HG02610 (cell line): ENCODE results near the gene IFITM2.
"Not testable (repeated sequence)": the region's sequence is repeated elsewhere in the genome, so short reads cannot be mapped to it uniquely, and the experiment has no call there.

Experiments used
- ATAC-seq: cut with Tn5 transposase; IDR thresholded peaks from one replicate; pipeline ENCODE4 v1.9.1; 2021; ENCODE audit warnings: mild to moderate bottlenecking, moderate library complexity; ENCODE audit not compliant: unreplicated experiment

The IFITM2 gene

DNA sequence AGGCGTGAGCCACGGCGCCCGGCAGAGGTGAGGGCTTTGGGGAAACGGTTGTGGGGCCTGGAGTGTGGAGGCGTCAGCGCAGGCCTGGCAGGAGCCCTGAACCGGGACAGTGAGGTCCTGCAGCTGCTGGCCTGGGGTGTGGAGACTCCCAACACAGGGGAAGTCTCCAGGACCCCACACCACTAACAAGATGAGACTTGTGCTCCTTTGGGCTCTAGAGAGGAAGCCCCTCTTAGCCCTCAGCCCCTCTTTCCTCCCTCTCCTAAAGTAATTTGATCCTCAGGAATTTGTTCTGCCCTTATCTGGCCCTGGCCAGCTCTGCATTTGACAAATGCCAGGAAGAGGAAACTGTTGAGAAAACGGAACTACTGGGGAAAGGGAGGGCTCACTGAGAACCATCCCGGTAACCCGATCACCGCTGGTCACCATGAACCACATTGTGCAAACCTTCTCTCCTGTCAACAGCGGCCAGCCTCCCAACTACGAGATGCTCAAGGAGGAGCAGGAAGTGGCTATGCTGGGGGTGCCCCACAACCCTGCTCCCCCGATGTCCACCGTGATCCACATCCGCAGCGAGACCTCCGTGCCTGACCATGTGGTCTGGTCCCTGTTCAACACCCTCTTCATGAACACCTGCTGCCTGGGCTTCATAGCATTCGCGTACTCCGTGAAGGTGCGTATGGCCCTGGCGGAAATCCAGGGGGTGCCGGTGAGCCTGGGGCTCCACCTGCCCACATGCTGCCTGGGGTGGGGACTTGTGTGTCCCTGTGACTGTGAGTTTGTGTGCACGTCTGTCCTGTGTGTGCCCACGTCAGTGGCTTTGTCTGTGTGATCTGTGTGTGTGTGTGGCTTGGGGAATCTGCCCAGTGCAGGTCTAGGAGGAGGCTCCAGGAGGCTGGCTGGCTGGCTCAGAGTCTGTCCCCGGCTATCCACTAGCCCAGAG lies at the start of gene IFITM2:
Gene IFITM2, plus strand, starts transcription at position 51 of the 943 bp plus-strand sequence. Its CDS starts 377 bp downstream, at position 428.
- ATAC-seq = not testable (repeated sequence)

DNA sequence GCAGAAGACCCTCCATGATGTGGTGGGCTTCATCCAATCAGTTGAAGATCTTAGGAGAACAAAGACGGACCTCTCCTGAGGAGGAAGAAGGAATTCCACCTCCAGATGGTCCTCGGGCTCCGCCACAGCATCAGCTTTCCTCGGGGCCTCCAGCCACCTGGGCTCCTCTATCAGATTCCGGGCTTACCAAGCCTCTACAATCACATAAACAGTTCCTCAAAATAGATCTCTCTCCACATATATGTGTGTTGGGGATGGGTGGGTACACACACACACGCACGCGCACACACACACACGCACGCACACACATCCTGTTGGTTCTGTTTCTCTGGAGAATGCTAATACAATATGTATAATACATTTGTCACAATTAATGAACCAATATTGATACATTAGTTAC lies 48.2 kb upstream of the IFITM2 start:
- ATAC-seq = no peak

DNA sequence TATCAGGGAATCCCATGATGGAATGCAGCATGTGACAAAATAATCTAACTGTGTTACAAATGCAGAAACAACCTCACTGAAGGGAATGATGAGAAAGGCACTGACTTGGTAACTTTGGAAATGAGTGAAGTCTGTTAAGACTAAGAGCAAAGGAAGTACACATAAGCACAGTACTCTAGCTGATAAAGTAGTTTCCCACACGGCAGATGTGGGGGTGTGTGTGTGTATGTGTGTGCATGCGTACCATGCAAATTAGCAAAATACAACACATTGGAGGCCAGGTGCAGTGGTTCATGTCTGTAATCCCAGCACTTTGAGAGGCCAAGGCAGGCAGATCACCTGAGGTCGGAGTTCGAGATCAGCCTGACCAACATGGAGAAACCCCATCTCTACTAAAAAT lies 46.0 kb upstream of the IFITM2 start:
- no peak for ATAC-seq

DNA sequence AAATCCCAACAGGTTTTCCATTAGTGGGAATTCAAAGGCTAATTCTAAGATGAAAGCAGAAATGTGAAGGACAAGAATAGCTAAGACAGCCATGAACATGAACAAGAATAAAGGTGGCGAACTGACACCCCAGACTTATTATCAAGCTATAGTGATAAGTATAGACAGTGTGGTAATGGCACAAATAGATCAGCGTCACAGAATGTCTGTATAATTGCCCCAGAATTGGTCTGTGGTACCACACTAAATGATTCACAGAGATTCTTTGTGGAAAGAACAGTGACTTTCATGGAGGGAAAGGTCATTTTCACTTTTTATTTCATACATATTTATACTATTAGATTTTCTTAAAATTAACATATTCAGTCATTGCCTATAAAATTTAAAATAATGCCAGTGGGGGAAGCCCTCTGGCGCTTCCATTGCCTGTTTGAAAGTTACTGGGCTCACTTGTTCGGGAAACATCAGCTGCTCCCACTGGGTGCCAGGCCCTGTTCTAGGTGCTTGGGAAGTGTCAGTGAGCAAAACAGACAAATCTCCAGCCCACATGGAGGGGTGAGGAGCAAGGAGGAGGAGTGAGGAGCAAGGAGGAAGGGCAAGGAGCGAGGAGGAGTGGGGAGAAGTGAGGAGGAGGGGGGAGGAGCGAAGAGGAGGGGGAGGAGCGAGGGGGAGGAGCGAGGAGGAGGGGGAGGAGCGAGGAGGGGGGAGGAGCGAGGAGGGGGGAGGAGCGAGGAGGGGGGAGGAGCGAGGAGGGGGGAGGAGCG lies 40.8 kb upstream of the IFITM2 start:
- ATAC-seq = no peak

DNA sequence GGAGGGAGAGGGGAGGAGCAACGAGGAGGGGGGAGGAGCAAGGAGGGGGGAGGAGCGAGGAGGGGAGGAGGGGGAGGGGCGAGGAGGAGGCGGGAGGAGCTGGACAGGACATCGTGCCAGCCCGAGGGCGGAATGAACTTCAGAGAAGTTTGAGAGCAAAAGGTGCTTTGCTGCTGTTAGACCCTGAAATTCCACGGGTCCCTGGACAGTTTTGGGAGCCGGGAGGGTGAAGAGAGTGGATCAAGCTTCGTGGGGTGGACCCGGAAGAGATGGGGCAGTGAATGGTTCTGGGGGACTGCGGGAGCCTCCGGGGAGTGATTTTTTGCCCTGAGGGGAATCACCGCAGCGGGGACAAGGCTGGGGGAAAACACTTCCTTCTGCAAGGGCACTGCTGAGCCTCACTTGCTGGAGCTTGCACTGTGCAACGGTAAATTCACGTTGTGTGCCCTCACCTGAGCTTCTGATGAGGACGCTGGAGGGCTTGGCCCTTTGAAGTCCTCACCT lies 40.1 kb upstream of the IFITM2 start:
- no peak for ATAC-seq

DNA sequence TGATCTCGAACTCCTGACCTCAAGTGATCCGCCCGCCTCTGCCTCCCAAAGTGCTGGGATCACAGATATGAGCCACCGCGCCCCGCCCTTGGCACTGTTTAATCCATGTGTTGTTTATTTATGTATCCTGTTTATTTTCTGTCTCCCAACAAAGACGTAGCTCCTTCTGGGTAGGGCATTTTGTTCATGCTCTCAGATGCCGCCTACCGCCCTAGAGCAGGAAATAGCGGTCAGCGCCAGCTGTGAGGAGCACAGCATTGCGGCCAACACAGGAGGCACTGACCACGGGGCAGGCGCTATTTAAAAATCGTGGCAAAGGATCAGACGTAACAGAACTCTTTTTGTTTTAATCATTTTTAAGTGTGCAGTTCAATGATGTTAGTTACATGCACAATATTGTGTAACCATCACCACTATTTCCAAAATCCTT lies 38.9 kb upstream of the IFITM2 start:
- ATAC-seq = peak; percentile 35

DNA sequence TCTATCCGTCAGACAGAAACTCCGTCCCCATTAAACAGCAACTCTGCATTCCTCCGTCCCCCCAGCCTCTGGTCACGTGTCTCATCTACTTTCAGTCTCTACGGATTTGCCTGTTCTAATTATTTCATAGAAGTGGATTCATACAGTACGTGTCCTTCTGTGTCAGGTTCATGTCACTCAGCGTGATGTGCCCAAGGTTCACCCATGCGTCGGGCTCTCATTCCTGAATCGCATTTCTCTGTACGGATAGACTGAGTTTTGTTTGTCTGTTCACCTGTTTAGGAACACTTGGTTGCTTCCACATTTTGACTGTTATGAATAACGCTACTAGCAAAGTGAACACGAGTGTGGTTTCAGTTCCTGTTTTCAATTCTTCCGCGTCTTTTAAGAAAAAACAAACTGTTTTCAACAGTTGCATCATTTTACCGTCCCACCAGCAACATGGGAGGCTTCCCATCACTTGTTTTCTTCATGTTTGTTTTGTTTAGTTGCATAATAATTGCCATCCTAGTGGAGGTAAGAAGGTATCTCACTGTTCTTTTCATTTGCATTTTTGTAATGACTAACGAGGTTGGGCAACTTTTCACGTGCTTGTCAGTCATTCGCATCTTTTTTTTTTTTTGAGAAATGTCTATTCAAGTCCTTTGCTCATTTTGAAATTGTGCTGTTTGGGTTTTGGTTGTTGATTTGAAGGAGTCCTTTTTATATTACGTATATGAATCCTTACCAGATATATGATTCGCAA lies 38.3 kb upstream of the IFITM2 start:
- peak; percentile 65 for ATAC-seq

DNA sequence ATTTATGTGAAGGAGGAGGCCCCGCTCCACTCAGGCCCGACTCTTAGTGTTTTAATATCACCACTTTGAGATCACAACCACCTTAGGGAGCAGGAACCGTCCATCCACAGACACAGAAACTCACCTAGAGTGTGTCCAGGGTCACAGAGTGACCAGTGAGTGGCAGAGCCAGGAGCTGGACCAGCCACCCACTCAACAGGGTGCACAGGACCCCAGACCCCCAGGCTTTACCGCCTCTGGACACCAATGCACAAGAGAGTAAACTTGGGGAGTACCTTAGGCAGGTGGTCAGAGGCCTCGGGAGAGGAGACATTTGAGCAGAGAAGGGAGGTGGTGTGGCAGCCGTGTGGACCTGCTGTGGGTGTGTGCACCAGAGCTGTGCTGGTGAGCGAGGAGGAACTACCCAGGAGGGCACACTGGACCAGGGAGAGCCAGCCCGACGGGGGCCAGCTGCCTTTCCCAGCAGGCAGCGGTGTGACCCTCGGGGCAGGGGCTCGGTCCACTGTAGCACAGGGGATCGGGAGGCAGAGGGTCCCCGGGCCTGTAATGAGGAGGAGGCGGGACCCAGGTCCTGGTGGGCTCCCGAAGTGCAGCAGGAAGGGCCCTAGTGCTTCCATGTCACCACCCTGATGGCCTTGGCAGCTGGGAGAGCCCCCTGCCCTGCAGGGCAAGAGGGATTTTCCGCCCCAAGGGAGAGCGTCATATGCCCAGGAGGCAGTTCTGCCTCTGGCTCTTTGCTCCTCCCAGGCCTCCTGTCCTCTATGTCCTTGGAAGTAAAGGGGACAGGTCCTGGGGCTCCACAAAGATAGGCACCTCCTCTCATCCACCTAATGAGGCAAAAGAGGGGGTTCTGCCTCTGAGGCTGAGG lies 36.9 kb upstream of the IFITM2 start:
- no peak for ATAC-seq

DNA sequence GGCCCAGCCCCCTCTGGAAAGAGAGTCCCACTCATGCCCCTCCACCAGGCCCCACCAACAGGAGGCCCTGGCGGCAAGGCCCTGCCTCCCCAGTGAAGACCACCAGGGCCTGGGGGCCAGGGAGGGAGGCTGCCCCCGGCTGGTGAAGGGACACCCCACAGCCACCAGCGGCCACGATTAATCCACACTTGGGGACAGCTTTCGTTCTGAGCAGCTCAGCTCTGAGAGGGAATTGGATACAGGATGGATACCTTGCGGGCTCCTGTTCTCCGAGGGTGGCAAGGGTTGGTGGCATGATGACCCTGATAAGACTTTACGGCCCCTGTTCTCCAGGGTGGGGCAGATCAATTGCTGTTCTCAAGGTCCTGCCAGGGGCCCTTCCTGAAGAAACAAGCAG lies 36.3 kb upstream of the IFITM2 start:
- ATAC-seq = no peak

DNA sequence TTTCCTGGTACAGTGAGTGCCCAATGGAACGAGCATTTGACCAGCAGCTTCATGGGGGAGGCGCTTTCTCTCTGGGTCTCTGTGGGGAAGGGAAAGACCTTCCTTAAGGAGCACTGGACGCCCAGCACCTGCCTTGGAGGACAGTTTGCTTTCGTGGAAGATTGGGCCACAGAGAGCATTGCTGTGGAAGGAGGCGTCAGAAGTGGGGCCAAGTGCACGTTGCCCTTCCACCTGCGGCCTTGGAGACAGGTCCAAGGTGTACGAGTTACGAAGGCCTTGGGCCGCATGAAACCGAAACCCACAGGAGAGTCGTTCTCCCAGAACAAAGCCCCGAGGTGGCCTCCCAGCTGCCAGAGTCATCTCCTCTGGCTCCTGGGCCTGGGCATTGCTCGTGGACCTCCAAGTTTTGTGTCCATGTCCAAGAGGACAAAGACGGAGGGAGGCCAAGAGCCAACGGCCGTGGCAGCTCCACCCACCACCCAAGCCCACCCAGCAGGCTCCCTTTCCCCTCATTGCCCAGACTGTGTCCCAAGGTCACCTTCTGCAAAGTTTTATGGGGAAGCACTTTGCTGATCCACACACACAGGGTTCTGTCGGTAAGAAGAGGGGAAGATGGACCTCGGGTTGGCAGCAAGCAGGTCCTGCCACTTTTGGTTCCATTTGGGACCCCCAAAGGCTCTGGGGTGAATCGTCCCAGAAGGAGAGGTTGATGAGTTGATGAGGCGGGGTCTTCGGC lies 35.3 kb upstream of the IFITM2 start:
- ATAC-seq = no peak

DNA sequence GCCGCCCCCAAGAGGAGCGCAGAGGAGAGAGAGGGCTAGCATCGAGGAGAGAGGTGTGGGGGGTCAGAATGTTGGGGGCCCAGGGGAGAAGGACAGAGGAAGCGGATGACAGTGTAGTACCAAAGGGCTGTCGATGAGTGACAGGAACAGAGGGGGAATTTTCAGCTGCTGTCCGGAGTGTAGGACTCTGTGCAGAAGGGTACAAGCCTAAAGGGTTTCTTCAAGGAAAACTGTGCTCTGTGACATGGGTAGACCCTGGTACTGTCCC lies 34.8 kb upstream of the IFITM2 start:
- ATAC-seq = no peak

DNA sequence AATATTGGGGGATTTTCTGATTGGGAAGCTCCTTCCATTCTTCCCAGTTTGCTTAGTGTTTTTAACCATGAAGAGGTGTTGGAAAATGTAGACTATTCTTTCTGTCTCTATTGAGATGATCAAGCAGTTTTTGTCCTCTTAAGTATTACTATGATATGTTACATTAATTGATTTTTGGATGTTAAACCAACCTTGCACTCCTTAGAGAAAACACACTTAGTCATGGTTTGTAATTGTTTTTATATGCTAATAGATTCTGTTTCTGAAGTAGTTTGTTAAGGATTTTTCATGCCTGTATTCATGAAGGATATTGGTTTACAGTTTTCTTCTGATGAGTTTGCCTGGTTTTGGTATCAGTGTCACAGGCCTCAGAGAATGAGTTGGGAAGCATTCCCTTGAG lies 31.4 kb upstream of the IFITM2 start:
- ATAC-seq = no peak

DNA sequence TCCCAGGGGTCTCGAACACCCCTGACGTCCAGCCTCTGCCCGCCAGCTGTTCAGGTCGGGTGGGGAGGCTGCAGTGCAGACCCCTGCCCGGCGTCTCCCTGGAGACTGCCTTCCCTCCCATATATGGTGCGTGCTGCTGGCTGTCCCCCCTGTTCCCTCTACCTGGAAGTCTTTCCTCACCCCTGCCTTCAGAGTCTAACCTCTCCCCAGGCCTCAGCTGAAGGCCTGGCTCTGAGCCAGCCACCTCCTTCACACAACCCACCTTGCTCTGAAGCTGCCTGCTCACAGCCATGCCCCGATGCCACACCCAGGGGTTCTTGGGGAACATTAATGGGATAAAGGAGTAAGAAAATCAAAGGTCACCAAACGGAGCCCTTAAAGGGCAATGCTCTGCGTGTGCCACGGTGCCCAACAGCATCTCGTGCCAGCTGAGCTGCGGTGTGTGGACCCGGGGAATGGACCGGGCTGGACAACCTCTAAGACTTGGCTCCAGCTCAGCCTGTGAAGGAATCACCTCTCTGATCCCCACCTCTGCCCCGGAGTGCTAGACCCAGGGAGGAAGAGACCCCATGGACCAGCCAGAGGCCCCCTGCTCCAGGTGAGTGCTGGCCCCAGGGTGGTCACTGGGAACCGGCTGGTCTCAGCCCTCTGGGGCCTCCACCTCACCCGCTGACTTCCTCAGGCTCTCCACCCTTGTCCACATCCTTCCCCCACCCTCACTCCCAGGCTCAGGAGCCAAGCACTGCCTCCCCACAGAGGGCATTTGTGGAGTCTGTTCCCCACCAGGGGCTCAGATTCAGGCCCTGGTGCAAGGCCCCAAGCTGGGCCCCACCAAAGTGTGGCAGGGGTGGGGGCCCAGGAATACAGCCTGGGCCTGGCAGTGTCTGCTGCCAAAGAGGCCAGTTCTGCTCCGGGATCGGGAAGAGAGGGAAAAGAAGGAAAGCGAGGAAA lies 29.3 kb upstream of the IFITM2 start, which contains the start of gene NLRP6:
Gene NLRP6, plus strand, starts transcription at position 407 of the 951 bp plus-strand sequence. Its CDS starts 163 bp downstream, at position 570.
- ATAC-seq = no peak

DNA sequence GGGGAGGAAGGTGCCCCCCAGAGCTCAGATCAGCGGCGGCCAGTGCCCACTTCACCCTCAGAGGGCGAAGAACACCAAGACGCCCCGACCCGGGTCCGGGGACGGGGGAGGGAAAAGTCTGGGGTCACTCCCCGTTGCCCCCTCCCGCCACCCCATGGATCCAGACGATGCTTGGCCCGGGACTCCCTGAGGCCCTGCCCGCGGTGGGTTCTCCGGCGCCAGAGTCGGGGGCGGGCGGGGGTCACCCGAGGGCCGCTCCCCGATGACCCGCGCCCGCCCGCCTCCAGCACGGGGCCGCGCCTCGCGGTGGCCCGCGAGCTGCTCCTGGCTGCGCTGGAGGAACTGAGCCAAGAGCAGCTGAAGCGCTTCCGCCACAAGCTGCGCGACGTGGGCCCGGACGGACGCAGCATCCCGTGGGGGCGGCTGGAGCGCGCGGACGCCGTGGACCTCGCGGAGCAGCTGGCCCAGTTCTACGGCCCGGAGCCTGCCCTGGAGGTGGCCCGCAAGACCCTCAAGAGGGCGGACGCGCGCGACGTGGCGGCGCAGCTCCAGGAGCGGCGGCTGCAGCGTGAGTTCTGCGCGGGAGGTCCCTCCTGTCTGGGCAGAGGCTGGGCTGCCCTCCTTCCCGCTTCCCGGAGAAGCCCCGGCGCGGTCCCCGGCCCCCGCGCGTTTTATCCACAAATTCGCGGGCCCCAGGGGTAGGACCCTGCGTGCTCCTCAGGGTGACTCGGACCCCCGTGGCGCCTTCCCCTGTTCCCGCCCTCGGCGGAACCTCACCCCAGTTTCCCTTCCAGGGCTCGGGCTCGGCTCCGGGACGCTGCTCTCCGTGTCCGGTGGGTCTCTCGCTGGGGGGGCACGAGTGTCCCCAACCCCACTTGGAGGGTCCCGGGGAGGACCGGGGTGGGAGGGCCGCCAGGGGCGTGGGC lies 28.3 kb upstream of the IFITM2 start:
- ATAC-seq = no peak

DNA sequence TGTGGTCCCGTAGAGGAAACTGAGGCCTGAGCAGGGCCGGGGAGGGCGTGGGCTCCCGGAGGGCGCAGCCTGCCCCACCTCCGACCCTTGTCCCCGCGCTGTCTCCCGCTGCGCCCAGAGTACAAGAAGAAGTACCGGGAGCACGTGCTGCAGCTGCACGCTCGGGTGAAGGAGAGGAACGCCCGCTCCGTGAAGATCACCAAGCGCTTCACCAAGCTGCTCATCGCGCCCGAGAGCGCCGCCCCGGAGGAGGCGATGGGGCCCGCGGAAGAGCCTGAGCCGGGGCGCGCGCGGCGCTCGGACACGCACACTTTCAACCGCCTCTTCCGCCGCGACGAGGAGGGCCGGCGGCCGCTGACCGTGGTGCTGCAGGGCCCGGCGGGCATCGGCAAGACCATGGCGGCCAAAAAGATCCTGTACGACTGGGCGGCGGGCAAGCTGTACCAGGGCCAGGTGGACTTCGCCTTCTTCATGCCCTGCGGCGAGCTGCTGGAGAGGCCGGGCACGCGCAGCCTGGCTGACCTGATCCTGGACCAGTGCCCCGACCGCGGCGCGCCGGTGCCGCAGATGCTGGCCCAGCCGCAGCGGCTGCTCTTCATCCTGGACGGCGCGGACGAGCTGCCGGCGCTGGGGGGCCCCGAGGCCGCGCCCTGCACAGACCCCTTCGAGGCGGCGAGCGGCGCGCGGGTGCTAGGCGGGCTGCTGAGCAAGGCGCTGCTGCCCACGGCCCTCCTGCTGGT lies 27.5 kb upstream of the IFITM2 start:
- no peak for ATAC-seq

DNA sequence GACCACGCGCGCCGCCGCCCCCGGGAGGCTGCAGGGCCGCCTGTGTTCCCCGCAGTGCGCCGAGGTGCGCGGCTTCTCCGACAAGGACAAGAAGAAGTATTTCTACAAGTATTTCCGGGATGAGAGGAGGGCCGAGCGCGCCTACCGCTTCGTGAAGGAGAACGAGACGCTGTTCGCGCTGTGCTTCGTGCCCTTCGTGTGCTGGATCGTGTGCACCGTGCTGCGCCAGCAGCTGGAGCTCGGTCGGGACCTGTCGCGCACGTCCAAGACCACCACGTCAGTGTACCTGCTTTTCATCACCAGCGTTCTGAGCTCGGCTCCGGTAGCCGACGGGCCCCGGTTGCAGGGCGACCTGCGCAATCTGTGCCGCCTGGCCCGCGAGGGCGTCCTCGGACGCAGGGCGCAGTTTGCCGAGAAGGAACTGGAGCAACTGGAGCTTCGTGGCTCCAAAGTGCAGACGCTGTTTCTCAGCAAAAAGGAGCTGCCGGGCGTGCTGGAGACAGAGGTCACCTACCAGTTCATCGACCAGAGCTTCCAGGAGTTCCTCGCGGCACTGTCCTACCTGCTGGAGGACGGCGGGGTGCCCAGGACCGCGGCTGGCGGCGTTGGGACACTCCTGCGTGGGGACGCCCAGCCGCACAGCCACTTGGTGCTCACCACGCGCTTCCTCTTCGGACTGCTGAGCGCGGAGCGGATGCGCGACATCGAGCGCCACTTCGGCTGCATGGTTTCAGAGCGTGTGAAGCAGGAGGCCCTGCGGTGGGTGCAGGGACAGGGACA lies 26.7 kb upstream of the IFITM2 start:
- no peak for ATAC-seq
